ENCODE measurements around the gene ASB4. TPM values are rescaled to one million over a fixed set of nuclear protein-coding genes. Genes with fewer than 3 reads are reported as not detected.

The ASB4 gene
- total RNA-seq, 1 experiment from 2014 or later = not detected

DNA sequence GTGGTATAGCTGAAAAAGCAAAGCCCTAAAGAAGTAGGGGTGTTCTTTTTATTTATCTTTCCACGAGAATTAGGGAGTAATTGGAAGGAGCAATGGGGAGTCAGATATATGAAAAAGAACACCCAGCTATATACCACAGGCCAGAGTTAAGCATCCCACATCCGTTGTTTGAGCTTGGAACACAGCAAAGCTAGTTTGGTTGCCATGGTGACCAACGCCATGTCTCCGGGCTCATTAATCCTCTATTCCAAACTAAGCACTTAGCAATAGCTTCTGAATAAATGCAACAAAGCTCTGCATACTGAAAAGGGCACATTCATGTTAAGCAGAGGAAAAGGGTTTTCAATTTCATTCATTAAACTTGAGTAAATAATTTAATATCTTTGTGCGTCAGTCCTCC lies 23.5 kb downstream of the ASB4 start:
- Histone ChIP-seq H2AFZ (ENCODE audit: low read length) (no peak overlapping the region), H3K4me3 (ENCODE audit: low read length) (no peak overlapping the region), H3K27ac (ENCODE audit: low read length) (no peak overlapping the region), H3K9me2 (replicated peaks; ENCODE audit: low read length) (no peaks in the 10 kb centered on the region), H4K20me1 (ENCODE audit: low read length) (no peaks in the 10 kb centered on the region), H3K4me2 (ENCODE audit: low read length) (no peak overlapping the region), H3F3A (ENCODE audit: low read length, unreplicated experiment) (no peaks in the 10 kb centered on the region), H3K9ac (ENCODE audit: low read length) (no peak overlapping the region), H3K36me3 (ENCODE audit: low read depth, low read length) (no peaks in the 10 kb centered on the region), H3K27me3 (ENCODE audit: low read length) (0 out of 2 replicates have a peak, but pooled peaks cover 3% of the 10 kb centered on the region), H3K79me2 (ENCODE audit: low read length) (no peaks in the 10 kb centered on the region), H3K4me1 (ENCODE audit: insufficient read depth, low read length) (no peaks in the 10 kb centered on the region), H3K9me3 (ENCODE audit: low read length) (no peaks in the 10 kb centered on the region)
- ATAC-seq = peak; percentile 29; the same call in 1 of the 2 replicates
- TF ChIP-seq, protein P1, sequence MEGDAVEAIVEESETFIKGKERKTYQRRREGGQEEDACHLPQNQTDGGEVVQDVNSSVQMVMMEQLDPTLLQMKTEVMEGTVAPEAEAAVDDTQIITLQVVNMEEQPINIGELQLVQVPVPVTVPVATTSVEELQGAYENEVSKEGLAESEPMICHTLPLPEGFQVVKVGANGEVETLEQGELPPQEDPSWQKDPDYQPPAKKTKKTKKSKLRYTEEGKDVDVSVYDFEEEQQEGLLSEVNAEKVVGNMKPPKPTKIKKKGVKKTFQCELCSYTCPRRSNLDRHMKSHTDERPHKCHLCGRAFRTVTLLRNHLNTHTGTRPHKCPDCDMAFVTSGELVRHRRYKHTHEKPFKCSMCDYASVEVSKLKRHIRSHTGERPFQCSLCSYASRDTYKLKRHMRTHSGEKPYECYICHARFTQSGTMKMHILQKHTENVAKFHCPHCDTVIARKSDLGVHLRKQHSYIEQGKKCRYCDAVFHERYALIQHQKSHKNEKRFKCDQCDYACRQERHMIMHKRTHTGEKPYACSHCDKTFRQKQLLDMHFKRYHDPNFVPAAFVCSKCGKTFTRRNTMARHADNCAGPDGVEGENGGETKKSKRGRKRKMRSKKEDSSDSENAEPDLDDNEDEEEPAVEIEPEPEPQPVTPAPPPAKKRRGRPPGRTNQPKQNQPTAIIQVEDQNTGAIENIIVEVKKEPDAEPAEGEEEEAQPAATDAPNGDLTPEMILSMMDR (conservative IDR thresholded peaks at IDR 0.05; ENCODE audit: low read depth, low read length) = no peak
- TF ChIP-seq EZH2 (IDR thresholded peaks at IDR 0.05; ENCODE audit: low read length, unreplicated experiment) (no peak), EZH2phosphoT487 (IDR thresholded peaks at IDR 0.05; ENCODE audit: borderline replicate concordance, low read length) (no peak)
- POLR2A ChIA-PET (ENCODE audit: unreplicated experiment) = no interaction called here
- no peak for DNase-seq
- intact Hi-C loops (cut with micrococcal nuclease) = no loop called here
- BruUV-seq (replicated peaks) = no TSS peak
- CTCF ChIA-PET = interaction anchor here (0.6 to 1.1 kb wide), 5 partner anchors 12 to 384 kb away, joined by 3 to 4 read pairs (median 3); no protein-coding TSS in a partner anchor

DNA sequence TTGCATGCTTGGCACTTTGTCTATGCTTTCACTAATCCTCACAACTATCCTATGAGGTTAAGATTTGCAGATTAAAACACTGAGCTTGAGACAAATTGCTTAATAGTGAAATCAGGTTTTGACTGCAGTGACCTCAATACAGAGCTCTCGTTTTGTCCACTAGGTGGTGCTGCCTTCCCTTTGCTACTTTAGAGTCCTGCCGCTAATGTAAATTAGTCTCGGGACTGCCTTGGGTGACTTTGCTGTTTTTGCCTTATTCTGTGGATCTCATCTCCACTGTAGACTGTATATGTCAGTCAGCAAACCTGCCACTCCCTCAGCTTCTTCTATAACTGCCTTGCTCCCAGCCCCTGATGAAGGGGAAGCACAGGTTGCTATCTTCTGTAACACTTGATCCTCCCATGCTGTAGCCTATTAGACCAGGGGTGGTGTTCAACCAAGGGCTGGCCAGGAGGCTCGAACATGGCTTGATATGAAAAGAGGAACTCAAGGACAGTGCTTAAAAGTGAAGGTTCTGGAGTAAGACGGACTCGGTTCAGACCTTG lies 26.0 kb downstream of the ASB4 start:
- ChIA-PET POLR2A (ENCODE audit: unreplicated experiment) (interaction anchor here (1.1 kb wide), 1 partner anchor 172 kb away, joined by 7 read pairs; no protein-coding TSS in a partner anchor), CTCF (interaction anchor here (0.5 to 2.6 kb wide), 15 partner anchors 9 to 186 kb away, joined by 3 to 51 read pairs (median 3); no protein-coding TSS in a partner anchor)
- H3K27ac ChIP-seq (ENCODE audit: low read length) = no peak overlapping the region
- 0 out of 2 replicates have a peak, but pooled peaks cover 3% of the 10 kb centered on the region for H3K27me3 ChIP-seq (ENCODE audit: low read length)
- ATAC-seq (peak; percentile 96), DNase-seq (peak; percentile 74)
- H3K9ac ChIP-seq (ENCODE audit: low read length) = no peak overlapping the region
- no peaks in the 10 kb centered on the region for H3K79me2 ChIP-seq (ENCODE audit: low read length)
- TF ChIP-seq, protein P1 (conservative IDR thresholded peaks at IDR 0.05; ENCODE audit: low read depth, low read length) = peak; percentile 86
- no peak for TF ChIP-seq EZH2phosphoT487 (IDR thresholded peaks at IDR 0.05; ENCODE audit: borderline replicate concordance, low read length)
- H3F3A ChIP-seq (ENCODE audit: low read length, unreplicated experiment) = no peaks in the 10 kb centered on the region
- H4K20me1 ChIP-seq (ENCODE audit: low read length) = no peaks in the 10 kb centered on the region
- peak overlapping the region; percentile 64 for H2AFZ ChIP-seq (ENCODE audit: low read length)
- H3K9me2 ChIP-seq (replicated peaks; ENCODE audit: low read length) = no peaks in the 10 kb centered on the region
- H3K4me2 ChIP-seq (ENCODE audit: low read length) = peak overlapping the region; percentile 65; the same call in 1 of the 2 replicates
- H3K4me3 ChIP-seq (ENCODE audit: low read length) = peak overlapping the region; percentile 14; the same call in 1 of the 2 replicates
- no TSS peak for BruUV-seq (replicated peaks)
- intact Hi-C loops (cut with micrococcal nuclease) = loop anchor here (1.0 to 10.0 kb wide), 2 partner anchors 175 to 353 kb away; no protein-coding TSS in a partner anchor
- no peaks in the 10 kb centered on the region for H3K36me3 ChIP-seq (ENCODE audit: low read depth, low read length)
- no peaks in the 10 kb centered on the region for H3K9me3 ChIP-seq (ENCODE audit: low read length)
- no peaks in the 10 kb centered on the region for H3K4me1 ChIP-seq (ENCODE audit: insufficient read depth, low read length)

DNA sequence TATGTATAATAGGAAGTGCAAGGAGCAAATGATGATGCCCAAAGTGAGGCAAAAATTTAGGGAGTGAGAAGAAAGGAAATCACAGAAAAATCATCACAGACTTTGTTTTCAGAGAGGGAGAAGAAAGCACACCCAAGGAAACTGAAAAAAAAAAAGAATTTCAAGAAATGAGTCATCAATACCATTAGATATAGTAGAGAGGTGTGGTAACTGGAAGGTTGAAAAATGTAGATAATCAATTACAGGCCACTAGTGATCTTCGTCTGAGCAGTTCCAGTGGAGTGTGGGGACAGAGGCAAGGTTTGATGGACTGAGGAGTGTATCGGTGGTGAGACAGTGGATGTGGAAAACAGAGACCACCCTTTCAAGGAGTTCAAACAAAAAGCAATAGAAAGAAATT lies 31.7 kb downstream of the ASB4 start:
- no peak overlapping the region for H2AFZ ChIP-seq (ENCODE audit: low read length)
- ATAC-seq = no peak
- H3K36me3 ChIP-seq (ENCODE audit: low read depth, low read length) = no peaks in the 10 kb centered on the region
- H3K9me3 ChIP-seq (ENCODE audit: low read length) = no peaks in the 10 kb centered on the region
- no peaks in the 10 kb centered on the region for H3K9me2 ChIP-seq (replicated peaks; ENCODE audit: low read length)
- no peak overlapping the region for H3K4me3 ChIP-seq (ENCODE audit: low read length)
- no peaks in the 10 kb centered on the region for H3K4me1 ChIP-seq (ENCODE audit: insufficient read depth, low read length)
- no peak overlapping the region for H3K27ac ChIP-seq (ENCODE audit: low read length)
- no peaks in the 10 kb centered on the region for H3K79me2 ChIP-seq (ENCODE audit: low read length)
- H3K9ac ChIP-seq (ENCODE audit: low read length) = no peak overlapping the region
- ChIA-PET POLR2A (ENCODE audit: unreplicated experiment) (no interaction called here), CTCF (no interaction called here)
- 0 out of 2 replicates have a peak, but pooled peaks cover under 1% of the 10 kb centered on the region for H3K27me3 ChIP-seq (ENCODE audit: low read length)
- H4K20me1 ChIP-seq (ENCODE audit: low read length) = no peaks in the 10 kb centered on the region
- no peak for DNase-seq
- BruUV-seq (replicated peaks) = no TSS peak
- intact Hi-C loops (cut with micrococcal nuclease) = loop anchor here (10.0 kb wide), 1 partner anchor 347 kb away; no protein-coding TSS in a partner anchor
- H3K4me2 ChIP-seq (ENCODE audit: low read length) = no peak overlapping the region
- TF ChIP-seq EZH2phosphoT487 (IDR thresholded peaks at IDR 0.05; ENCODE audit: borderline replicate concordance, low read length) = no peak
- no peak for TF ChIP-seq EZH2 (IDR thresholded peaks at IDR 0.05; ENCODE audit: low read length, unreplicated experiment)
- TF ChIP-seq, protein P1 (conservative IDR thresholded peaks at IDR 0.05; ENCODE audit: low read depth, low read length) = no peak
- no peaks in the 10 kb centered on the region for H3F3A ChIP-seq (ENCODE audit: low read length, unreplicated experiment)

All from PC-3 (cell line).